Chondrocyte (in vitro differentiated cells): ENCODE data around the gene ATP11A. TPM values are rescaled to one million over a fixed set of nuclear protein-coding genes. Genes with fewer than 3 reads are reported as not detected.
"Not testable (repeated sequence)": the region's sequence is repeated elsewhere in the genome, so short reads cannot be mapped to it uniquely, and the experiment has no call there.

Experiments
- DNase-seq: peaks from one replicate; pipeline ENCODE4 v3.0.0; 2021; ENCODE audit warnings: mixed read lengths, low spot score
- H3K27ac Mint-ChIP-seq: one replicate; pipeline ENCODE4 v1.8.0; 2021; ENCODE audit warnings: mild to moderate bottlenecking, moderate library complexity, mixed read lengths; ENCODE audit not compliant: unreplicated experiment
- H3K27me3 Mint-ChIP-seq: 2 replicates; pipeline ENCODE4 v1.8.0; 2021; ENCODE audit warnings: low read depth, mixed read lengths
- H3K36me3 Mint-ChIP-seq: 2 replicates; pipeline ENCODE4 v1.8.0; 2021; ENCODE audit warnings: low read depth, mixed read lengths
- H3K4me1 Mint-ChIP-seq: 2 replicates; pipeline ENCODE4 v1.8.0; 2021; ENCODE audit warnings: low read depth, mild to moderate bottlenecking, mixed read lengths
- H3K4me3 Mint-ChIP-seq: one replicate; pipeline ENCODE4 v1.8.0; 2021; ENCODE audit warnings: mild to moderate bottlenecking, moderate library complexity, mixed read lengths; ENCODE audit not compliant: unreplicated experiment
- H3K9me3 Mint-ChIP-seq: 2 replicates; pipeline ENCODE4 v1.8.0; 2021; ENCODE audit warnings: low read depth, mixed read lengths
- total RNA-seq: library from RNA; stranded (reverse); gene quantifications from 3 replicates; pipeline ENCODE4 v1.2.1, GENCODE V29; 2021
- TF ChIP-seq, protein P1 (sequence below): fragments of 200-600 bp; sonication (generic); IDR thresholded peaks from 2 replicates; pipeline ENCODE4 v1.5.0; 2021; ENCODE audit warnings: antibody characterized with exemption, mild to moderate bottlenecking, moderate library complexity

ATP11A gene
- total RNA-seq, 1 donor from 2014 or later: 13.1 TPM

DNA sequence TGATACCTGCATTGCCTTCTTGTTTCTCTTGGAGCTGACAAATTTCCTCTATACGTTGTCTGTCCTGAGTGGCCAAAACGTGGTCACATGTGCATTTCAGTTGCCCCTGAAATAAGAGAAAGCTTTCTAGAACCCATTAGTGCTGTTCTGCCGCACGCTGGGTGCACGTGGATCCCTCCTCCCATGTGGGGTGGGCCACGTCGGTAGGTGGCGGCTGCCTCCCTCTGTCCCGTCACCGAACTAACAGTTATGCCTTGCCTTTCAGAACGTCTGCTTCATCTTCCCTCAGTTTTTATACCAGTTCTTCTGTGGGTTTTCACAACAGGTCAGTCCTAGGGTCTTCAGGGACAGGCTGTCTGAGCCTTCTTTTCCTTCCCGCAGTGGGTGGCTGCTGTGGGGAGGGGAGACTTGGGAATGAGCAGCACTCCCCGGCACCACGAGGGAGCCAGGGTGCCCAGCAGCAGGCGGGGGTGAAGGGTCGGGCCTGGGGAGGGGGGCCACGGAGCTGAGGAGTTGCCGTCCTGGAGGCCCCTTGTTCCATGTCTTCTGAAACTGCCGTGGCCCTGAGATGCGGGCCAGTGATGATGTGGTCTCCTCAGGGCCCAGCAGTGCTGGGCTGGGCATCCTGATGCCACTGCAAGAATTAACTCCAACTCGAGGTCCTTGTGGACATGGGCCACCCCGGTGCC lies 169.4 kb downstream of the ATP11A start:
- TF ChIP-seq, protein P1, sequence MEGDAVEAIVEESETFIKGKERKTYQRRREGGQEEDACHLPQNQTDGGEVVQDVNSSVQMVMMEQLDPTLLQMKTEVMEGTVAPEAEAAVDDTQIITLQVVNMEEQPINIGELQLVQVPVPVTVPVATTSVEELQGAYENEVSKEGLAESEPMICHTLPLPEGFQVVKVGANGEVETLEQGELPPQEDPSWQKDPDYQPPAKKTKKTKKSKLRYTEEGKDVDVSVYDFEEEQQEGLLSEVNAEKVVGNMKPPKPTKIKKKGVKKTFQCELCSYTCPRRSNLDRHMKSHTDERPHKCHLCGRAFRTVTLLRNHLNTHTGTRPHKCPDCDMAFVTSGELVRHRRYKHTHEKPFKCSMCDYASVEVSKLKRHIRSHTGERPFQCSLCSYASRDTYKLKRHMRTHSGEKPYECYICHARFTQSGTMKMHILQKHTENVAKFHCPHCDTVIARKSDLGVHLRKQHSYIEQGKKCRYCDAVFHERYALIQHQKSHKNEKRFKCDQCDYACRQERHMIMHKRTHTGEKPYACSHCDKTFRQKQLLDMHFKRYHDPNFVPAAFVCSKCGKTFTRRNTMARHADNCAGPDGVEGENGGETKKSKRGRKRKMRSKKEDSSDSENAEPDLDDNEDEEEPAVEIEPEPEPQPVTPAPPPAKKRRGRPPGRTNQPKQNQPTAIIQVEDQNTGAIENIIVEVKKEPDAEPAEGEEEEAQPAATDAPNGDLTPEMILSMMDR: no peak
- no peaks in the 10 kb centered on the region for H3K9me3 Mint-ChIP-seq
- H3K4me1 Mint-ChIP-seq: peaks cover 4% of the 10 kb centered on the region
- H3K27ac Mint-ChIP-seq: no peak overlapping the region
- H3K27me3 Mint-ChIP-seq: no peaks in the 10 kb centered on the region
- DNase-seq: peak; percentile 63
- peaks cover 13% of the 10 kb centered on the region for H3K36me3 Mint-ChIP-seq
- no peak overlapping the region for H3K4me3 Mint-ChIP-seq

DNA sequence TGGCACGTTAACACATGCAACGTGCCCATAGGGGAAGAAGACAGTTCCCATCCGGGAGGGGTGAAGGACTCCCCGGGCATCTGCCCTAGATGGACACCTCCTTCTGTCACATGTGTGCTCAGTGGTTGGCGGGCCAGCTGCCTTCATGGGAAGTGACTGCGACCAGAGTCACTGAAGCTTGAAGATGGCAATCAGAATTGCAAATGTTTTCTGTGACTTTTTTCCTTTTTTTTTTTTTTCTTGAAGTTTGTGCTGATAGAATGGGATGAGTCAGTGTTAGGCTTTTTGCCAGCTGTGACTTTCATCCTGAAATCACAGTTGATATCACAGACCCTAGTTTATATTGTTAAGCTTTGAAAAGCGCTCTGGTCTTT lies 170.0 kb downstream of the ATP11A start:
- Mint-ChIP-seq H3K36me3 (peaks cover 12% of the 10 kb centered on the region), H3K4me1 (peaks cover 4% of the 10 kb centered on the region), H3K9me3 (no peaks in the 10 kb centered on the region), H3K4me3 (no peak overlapping the region), H3K27ac (no peak overlapping the region), H3K27me3 (no peaks in the 10 kb centered on the region)
- TF ChIP-seq, protein P1: no peak
- peak; percentile 50 for DNase-seq

DNA sequence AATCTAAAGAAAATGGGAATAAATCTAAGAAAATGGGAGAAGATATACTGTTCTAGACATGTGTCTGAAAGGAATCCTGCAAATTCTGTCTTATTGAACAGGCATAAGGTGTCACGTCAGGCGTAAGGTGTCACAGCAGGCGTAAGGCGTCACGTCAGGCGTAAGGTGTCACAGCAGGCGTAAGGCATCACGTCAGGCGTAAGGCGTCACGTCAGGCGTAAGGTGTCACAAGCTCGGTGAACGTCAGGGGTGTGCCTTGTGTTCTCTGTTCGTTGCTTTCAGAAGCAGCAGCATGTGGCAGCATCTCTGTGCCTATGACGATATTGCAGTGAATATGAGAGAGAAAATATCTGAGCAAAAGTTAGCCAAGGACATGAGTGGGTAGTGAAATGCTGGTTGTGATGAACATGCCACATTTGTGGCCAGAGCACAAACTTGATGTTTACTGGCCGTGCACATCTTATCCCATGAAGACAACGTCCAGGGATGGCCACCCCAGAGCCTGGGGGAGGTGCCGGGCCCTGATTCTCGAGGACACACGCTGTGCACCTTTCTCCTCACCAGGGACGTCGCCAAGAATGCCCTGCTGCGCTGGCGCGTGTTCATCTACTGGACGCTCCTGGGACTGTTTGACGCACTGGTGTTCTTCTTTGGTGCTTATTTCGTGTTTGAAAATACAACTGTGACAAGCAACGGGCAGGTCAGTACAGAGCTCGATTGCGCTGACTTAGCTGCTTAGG lies 172.2 kb downstream of the ATP11A start:
- Mint-ChIP-seq H3K36me3 (peaks cover 11% of the 10 kb centered on the region), H3K27me3 (no peaks in the 10 kb centered on the region), H3K4me1 (peaks cover 4% of the 10 kb centered on the region), H3K27ac (no peak overlapping the region), H3K9me3 (no peaks in the 10 kb centered on the region), H3K4me3 (no peak overlapping the region)
- TF ChIP-seq, protein P1: no peak
- DNase-seq: peak; percentile 67

DNA sequence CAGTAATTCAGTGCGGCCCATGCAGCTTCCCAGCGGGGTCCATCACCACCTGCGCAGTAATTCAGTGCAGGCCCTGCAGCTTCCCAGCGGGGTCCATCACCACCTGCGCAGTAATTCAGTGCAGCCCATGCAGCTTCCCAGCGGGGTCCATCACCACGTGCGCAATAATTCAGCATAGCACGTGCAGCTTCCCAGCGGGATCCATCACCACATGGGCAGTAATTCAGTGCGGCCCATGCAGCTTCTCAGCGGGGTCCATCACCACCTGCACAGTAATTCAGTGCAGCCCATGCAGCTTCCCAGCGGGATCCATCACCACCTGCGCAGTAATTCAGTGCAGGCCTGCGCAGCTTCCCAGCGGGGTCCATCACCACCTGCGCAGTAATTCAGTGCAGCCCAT lies 173.5 kb downstream of the ATP11A start:
- not testable (repeated sequence) for H3K9me3 Mint-ChIP-seq, H3K4me1 Mint-ChIP-seq, DNase-seq, H3K27me3 Mint-ChIP-seq, H3K27ac Mint-ChIP-seq, H3K4me3 Mint-ChIP-seq
- H3K36me3 Mint-ChIP-seq: peaks cover 11% of the 10 kb centered on the region

DNA sequence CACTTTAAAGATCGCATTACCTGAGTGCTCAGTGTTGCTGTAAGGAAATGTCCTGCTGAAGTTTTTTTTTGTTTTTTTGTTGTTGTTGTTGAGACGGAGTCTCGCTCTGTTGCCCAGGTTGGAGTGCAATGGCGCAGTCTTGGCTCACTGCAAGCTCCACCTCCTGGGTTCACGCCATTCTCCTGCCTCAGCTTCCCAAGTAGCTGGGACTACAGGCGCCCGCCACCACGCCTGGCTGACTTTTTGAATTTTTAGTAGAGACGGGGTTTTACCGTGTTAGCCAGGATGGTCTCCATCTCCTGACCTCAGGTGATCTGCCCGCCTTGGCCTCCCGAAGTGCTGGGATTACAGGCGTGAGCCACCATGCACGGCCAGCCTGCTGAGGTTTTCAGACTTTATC lies 175.6 kb downstream of the ATP11A start:
- not testable (repeated sequence) for H3K4me3 Mint-ChIP-seq, H3K27me3 Mint-ChIP-seq, H3K9me3 Mint-ChIP-seq, H3K36me3 Mint-ChIP-seq, H3K4me1 Mint-ChIP-seq, H3K27ac Mint-ChIP-seq
- DNase-seq: peak; percentile 35

DNA sequence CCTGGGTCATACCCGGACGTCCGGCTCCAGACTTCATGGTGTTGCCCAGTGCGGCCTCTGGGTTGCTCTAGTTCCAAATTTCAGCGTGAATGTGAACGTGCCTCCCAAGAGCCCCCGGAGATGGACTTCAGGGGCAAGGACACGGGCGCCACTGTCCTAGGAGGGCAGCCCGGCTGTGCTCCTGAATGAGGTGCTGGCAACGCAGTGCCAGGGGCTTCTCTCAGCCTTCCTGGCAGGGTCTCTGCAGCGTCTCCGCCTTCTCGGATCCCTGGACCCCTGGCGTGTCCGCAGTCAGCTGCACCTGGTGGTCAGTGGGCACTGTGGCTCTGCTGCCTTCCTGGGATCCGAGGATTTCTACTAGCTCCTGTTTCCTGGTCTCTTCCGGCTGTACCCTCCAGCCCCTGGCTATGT lies 177.5 kb downstream of the ATP11A start:
- Mint-ChIP-seq H3K4me1 (no peaks in the 10 kb centered on the region), H3K27me3 (no peaks in the 10 kb centered on the region), H3K9me3 (no peaks in the 10 kb centered on the region), H3K36me3 (peaks cover 8% of the 10 kb centered on the region), H3K4me3 (no peak overlapping the region), H3K27ac (no peak overlapping the region)
- peak; percentile 73 for DNase-seq
- TF ChIP-seq, protein P1: no peak
